GM23248 (cell line): Measurements from ENCODE around the gene HEG1.

ENCODE experiments used
- EZH2 ChIP-seq: fragments of 200-600 bp; sonication (generic); IDR thresholded peaks from 2 replicates; pipeline ENCODE4 v1.6.1; 2018; ENCODE audit warnings: antibody characterized with exemption, mild to moderate bottlenecking; ENCODE audit not compliant: insufficient read depth, poor library complexity, severe bottlenecking
- EZH2phosphoT487 ChIP-seq: fragments of 200-600 bp; sonication (generic); IDR thresholded peaks from 2 replicates; pipeline ENCODE4 v1.6.1; 2018; ENCODE audit warnings: antibody characterized with exemption, moderate library complexity, mild to moderate bottlenecking, low read depth; ENCODE audit not compliant: insufficient read depth

DNA sequence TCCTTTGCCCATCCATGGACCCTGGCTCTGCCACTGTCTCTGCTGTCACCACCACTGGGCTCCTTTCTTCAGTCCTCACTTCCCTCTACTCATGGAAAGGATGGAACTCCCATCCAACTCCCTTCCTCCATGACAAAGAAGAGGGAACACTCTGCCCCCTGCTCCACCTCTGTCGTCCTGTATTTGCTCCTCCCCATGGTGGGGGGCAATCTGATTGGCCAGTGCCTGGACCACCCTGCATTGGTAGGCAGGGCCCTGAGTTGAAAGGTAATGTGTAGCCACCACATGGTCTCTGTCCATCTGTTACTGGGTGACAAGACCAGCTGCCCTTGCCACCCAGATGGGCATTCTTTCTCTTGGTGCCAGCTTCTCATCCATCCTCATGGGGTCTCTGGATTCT is 20.7 kb upstream of the HEG1 start:
- TF ChIP-seq EZH2 = no peak
- TF ChIP-seq EZH2phosphoT487 = no peak
